HG03469 (cell line): ENCODE results near the gene CTSA.

Experiments used
- ATAC-seq: cut with Tn5 transposase; IDR thresholded peaks from one replicate; pipeline ENCODE4 v1.9.1; 2021; ENCODE audit warnings: mild to moderate bottlenecking, moderate library complexity, moderate number of reproducible peaks; ENCODE audit not compliant: unreplicated experiment

Gene CTSA

DNA sequence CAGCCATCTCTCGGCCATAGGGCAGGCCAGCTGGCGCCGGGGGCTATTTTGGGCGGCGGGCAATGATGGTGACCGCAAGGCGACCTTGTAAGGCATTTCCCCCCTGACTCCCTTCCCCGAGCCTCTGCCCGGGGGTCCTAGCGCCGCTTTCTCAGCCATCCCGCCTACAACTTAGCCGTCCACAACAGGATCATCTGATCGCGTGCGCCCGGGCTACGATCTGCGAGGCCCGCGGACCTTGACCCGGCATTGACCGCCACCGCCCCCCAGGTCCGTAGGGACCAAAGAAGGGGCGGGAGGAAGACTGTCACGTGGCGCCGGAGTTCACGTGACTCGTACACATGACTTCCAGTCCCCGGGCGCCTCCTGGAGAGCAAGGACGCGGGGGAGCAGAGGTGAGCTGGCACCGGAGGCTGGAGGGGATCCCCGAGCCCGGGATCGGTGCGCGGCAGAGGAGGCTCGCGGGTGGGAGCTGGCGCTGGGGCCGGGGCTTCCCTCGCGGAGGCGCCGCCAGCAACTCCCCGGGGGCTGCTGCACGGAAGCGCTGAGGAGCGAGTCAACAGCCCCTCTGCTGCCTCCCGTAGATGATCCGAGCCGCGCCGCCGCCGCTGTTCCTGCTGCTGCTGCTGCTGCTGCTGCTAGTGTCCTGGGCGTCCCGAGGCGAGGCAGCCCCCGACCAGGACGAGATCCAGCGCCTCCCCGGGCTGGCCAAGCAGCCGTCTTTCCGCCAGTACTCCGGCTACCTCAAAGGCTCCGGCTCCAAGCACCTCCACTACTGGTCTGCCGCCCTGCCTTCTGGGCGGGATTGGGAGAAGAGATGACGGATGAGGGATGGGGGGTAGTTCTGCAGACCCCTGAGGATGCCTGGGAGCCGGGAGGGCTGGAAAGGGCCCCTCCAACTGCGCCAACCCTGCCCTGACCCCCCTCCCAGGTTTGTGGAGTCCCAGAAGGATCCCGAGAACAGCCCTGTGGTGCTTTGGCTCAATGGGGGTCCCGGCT lies at the start of gene CTSA, which contains the start of gene NEURL2:
Gene CTSA (plus strand): TSS at position 351 of the 999 bp plus-strand sequence. CDS start 234 bp downstream, at position 585.
Gene NEURL2 (minus strand): TSS at position 224 of the 999 bp plus-strand sequence. CDS start 217 bp downstream, at position 7.
- ATAC-seq = no peak

DNA sequence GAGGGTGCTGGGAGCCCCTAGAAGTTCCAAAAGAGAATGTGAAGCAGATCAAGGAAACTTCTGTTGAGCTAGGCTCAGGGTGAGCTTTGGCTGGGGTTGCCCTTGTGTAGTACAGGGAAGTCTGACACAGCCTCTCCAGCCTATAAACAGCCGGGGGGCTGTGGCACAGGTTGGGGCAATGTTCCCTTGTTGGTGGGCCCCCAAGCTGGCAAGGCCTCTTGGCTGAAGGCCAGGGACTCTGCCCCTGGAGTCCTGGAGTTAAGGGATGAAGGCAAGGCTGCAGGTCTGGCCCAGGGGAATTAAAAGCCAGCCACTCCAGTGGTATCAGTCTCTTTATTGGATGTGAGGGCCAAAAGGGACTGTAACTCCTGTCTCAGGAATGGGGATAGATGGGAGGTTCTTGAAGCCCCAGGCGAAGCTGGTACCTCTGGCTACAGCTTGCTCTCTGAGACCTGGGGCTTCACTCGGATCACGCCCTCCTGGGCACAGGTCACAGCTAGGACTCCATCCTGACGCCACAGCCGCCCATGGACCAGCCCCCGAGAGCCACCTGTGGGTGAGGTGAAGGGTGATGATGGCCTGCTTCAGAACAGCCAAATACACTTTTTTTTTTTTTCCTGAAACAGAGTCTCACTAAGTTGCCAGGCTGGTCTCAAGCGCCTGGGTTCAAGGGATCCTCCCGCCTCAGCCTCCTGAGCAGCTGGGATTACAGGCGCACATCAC lies 49.6 kb upstream of the CTSA start:
- no peak for ATAC-seq

DNA sequence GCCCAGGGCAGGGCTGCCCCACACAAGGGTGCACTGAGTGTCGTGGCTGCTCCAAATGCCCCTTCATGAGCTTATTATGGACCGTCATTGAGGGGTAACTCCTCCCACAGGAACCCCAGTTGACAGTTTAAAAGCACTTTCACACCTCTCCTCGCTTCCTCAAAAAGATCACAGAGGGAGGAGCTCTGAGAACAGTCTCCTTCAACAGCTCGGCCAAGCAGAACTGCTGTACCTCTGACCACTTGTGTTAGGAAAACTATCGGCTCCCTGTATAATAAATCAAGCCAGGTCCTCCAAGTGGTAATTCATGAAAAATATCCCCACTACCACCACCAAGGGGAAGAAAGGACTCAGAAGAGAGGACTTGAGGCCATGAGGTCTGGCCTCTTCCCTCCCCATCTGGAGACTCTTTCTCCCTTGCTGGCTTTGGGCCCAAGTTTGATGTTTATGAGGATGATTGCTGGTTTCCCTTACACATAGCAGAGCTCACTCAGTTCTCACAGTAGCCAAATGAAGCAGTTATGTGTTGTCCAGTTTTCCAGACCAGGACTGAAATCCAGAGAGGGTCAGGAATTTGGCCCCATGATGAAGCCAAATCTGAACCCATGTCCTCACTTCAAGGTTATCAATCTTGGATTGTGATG lies 48.8 kb upstream of the CTSA start:
- ATAC-seq = peak; percentile 54

DNA sequence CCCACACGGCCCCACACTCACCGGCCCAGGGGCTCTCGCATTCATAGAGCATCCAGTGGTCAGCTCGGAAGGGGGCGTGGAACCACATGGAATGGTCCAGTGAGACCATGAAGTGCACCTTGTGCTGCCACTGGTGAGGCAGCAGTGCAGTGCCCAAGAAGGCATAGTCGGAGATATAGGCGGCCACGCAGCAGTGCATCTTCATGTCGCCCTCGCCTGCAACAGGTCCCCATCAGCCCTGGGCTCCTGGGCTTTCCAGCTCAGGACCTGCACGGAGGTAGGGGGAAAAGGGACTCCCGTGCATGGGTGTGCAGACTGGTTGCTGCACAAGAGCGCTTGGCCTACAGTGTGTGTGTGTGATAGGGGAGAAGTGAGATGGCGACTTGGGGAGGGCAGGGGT lies 47.6 kb upstream of the CTSA start:
- ATAC-seq = no peak

DNA sequence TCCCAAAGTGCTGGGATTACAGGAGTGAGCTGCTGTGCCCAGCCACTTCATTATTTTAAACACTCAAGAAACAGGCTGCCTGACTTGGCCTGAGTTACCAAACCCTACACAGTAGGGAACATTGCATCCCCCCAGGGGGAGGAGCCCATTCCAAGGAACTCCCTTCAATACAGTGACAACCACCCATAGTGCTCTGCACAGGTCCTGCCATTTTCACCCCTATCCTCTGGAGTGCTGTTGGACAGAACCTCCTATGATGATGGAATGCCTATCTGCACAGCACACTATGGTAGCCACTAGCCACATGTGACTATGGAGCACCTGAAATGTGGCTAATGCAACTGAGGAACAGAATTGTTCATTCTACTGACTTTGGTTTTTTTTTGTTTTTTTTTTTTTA lies 45.7 kb upstream of the CTSA start:
- no peak for ATAC-seq

DNA sequence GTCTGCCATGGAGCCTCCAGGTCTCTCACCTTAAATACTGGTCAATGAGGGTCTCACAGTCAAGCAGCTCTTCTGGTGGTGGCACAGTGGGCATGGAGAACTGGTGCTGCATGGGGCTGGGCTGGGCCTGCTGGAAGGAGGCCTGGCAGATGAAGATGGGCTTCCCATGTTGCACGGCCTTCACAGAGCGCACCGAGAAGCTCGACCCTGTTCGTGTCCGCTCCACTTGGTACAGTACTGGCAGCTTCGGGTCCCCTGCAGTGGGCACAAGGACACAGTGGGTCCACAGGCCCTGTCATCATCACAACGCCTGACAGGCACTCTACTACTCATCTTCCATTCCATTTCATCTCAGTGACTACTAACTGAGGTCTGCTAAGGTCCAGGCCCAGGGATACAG lies 42.7 kb upstream of the CTSA start:
- no peak for ATAC-seq

DNA sequence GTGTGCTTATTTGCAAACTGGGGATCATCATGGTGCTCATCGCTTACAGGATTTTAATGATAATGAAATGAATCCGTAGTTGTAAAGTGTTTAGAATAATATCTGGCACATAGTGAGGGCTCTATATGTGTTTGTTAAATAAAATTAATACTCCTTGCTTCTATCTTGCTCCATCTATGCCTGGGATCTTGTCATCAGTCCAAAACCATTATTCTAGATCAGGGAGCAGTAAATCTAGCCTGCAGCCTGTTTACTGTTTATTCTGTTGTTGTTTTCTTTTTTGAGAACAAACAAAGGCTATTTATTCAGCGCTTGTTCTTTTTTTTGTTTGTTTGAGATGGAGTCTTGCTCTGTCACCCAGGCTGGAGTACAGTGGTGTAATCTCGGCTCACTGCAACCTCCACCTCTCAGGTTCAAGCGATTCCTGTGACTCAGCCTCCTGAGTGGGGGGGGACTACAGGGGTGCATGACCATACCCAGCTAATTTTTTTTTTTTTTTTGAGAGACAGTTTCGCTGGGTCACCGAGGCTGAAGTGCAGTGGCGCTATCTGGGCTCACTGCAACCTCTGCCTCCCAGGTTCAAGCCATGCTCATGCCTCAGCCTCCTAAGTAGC lies 42.1 kb upstream of the CTSA start:
- no peak for ATAC-seq

DNA sequence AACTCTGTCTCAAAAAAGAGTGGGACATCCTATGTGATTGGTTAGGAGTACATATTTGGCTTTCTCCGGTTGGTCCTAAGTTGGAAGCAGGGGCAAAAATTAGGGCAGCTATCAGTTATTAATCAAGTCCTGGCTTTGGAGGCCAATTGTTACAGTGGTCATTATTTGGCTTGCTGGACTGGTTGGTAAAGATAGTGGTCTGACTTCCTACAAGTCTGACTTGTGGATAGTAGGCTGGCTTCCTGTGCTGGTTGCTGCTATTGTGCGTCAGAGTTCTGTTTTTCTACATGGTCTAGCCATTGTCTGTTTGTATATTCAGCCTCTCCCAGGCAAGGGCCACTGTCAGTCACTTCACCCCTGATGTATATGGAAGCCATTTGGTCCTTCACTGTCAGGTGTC lies 40.9 kb upstream of the CTSA start:
- ATAC-seq = no peak

DNA sequence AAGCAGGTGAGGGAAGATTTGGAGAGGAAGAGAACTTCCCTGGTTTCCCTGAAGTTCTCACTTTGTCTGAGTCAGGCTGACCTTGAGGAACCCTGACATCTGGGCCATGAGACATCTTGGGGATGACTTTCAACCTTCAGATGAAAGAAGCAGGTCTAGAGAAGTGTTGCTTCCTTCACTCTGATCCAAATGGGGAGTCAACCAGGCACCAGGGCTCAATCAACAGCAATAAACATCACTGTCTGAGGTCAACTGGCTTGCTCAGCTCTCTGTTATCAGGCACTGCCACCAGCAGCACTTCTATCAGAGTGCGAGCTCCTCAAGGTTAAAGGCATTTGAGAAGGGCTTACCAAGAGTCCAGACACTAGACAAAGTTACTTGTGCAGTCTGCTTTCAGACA lies 40.2 kb upstream of the CTSA start:
- no peak for ATAC-seq

DNA sequence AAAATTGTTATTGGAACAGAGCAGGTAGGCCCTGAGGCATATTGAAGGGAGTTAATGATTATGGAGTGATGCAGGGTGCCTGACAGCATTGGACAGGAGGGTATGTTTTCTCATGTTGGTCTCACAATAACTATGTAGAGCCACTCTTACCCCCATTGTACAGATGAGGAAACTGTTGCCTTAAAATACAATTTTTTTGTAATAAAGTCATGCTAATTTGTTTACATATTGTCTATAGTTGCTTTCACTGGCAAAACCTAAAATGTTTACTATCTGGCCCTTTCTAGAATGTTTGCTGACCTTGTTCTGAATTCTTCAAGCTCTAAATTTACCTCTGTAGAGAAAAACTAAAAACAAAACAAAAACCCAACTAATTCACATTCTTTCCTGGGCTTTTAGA lies 39.6 kb upstream of the CTSA start:
- no peak for ATAC-seq

DNA sequence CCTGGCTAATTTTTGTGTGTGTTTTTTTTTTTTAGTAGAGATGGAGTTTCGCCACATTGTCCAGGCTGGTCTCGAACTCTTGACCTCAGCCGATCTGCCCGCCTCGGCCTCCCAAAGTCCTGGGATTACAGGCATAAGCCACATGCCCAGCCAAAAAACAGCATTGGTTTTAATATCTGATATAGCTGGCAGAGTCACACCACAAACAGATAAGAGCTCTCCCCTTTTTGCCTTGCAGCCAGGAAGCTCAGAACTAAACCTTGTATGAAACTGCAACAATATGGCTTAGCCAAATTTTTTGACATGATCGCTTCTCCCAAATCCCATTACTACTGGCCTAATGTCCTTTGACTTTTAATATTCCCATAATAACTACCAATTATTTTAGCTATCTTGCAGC lies 38.8 kb upstream of the CTSA start:
- no peak for ATAC-seq

DNA sequence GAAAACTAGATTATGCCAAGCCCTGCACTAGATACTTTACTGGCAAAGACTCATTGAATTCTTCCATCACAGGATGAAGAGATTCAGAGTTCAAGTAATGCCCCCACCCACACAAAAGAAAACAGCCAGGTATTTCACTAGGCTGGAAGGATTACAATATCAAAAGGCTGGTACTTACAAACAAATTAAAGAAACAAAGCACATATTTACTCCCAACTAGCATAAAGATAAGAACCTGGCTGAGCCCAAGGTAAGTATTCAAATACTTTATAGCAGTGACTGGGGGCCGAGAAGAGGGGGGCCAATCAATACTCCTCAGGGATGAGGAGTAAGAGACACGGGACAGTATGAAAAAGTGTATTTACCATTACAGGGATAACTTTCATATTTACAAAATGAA lies 37.7 kb upstream of the CTSA start:
- no peak for ATAC-seq

DNA sequence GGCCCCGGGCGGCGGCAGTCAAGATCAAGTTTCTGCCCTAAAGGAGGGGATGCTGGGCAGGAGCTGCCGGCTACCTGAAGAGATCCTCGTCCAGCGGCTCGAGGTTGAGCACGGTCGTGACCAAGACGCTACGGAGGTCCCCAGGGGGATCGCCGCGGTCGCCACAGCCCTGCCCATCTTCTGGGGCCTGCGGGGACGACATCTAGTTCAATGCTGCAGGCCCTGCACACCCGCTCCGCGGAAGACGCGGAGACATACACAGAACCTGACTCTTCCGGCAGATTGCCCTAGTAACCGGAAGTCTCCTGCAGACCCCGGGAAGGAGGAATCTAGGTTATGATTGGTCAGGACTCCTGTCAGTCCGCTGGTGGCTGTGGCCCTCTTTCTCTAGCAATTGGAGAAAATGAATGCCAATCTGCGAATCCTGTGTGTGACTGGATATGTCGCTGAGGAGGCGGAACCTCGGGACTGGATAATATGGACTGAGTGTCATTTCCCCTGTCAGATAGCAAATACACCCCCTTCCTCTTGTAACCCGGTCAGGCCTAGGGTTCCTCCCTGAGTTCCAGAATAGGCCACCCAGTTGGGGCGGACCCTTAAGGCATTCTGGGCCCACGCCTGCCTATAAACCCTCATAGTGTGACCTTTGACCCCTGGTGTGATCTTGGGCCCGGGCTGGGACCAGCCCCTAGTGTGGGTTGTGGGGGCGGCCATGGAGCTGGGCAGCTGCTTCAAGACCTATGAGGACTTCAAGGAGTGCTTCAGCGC lies 33.8 kb upstream of the CTSA start, which contains the start of the genes ACOT8 and ZSWIM3:
Gene ACOT8 (minus strand): TSS at position 279 of the 768 bp plus-strand sequence. CDS start 77 bp downstream, at position 202.
Gene ZSWIM3 (plus strand): TSS at position 501 of the 768 bp plus-strand sequence. CDS start 212 bp downstream, at position 713.
- peak; percentile 95 for ATAC-seq

DNA sequence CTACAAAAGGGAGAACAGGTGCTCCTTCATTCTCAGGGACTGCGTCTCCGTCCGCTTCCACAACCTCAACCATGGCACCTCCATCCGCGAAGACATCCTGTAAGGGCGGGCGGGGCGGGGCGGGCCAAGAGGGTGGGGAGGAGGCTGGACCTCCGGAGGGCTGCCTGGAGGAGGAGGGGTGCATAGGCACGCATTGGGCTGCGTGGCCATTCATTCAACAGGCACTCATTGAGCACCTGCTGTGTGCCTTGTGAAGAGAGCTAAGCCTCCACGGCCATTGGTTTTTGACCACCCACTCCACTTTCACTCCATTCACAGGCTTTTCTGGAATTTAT lies 33.3 kb upstream of the CTSA start:
- no peak for ATAC-seq

DNA sequence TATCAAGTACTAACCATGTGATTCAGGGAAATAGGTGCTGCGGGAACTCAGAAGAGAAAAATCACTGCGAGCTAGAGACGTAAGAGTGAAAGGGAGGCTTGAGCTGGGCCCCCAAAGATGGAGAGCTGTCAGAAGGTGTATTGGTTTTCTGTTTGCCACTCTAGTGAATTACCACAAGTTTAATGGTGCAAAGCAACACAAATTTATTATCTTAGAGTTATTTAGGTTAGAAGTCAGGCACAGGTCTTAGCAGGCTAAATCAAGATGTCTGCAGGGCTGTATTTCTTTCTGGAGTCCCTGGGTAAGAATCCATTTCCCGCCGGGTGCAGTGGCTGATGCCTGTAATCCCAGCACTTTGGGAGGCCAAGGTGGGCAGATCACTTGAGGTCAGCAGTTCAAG lies 31.2 kb upstream of the CTSA start:
- ATAC-seq = no peak

DNA sequence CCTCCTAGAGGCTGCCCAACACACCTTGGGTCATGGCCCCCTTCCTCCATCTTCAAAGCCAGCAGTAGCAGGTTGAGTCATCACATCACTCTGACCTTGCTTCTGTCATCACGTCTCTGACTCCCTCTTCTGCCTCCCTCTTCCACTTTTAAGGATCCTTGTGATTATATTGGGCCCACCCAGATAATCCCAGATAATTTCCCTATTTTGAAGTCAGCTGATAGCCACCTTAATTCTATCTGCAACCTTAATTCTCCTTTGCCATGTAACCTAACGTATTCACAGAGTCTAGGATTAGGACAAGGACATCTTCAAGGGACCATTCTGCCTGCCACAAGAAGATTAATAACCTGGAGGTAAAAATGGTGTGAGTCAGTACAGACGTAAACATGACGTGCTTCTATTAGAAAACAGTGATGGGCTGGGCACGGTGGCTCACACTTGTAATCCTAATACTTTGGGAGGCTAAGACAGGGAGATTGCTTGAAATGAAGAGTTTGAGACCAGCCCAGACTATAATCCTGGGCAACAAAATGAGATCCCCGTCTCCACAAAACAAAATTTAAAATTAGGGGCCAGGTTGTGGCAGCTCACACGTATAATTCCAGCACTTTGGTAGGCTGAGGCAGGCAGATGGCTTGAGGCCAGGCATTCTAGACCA lies 30.4 kb upstream of the CTSA start:
- ATAC-seq = no peak

DNA sequence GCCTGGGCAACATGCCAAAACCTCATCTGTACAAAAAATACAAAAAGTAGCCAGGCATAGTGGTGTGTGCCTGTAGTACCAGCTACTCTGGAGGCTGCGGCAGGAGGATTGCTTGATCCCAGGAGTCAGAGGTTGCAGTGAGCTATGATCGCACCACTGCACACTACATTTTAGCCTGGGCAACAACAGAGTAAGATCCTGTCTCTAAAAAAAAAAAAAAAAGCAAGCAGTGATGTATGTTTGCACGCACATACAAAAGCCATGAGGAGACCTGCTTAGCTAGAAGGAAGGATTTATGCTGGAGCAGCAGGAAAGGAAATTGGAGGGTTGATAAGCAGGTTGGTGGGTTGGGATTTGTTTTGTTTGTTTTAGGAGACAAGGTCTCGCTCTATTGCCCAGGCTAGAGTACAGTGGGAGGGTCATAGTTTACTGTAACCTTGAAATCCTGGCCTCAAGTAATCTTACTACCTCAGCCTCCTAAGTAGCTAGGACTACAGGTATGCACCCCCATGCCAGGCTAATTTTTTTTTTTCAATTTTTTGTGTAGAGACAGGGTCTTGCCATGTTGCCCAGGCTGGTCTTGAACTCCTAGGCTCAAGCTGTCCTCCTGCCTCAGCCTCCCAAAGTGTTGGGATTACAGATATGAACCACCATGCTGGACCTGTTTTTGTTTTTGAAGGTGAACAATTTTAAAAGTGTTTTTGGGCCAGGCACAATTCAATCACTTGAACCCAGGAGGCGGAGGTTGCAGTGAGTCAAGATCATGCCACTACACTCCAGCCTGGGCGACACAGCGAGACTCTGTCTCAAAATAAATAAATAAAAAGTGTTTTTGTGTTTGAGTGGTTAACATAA lies 29.7 kb upstream of the CTSA start:
- ATAC-seq = no peak
